A549 (cell line): Measurements from ENCODE around the gene FASTKD2. TPM values are rescaled to one million over a fixed set of nuclear protein-coding genes. Genes with fewer than 3 reads are reported as not detected.

ENCODE experiments used
- ATAC-seq, 2 experiments: fragments of 200-7000 bp in 1 of 2; fragments of >200 bp in 1 of 2; cut with Nextera tagmentation in 1 of 2; cut with Tn5 transposase in 1 of 2; 3 replicates each; pipeline versions ENCODE4 v1.8.0 to v1.9.1; 2018 to 2020; ENCODE audit warnings: mild to moderate bottlenecking in 1 of 2, moderate library complexity in 1 of 2
- CTCF ChIA-PET: fragments of 300-600 bp; sonication (Branson Sonifier 250); formaldehyde crosslinking; extraction: SDS; loops from one replicate; lab custom pipeline; 2021; ENCODE audit warnings: antibody characterized with exemption, inconsistent platforms; lab: Yijun Ruan, JAX
- POLR2A ChIA-PET: fragments of 350-600 bp; formaldehyde crosslinking; extraction: SDS; loops from one replicate; lab custom pipeline; 2021; ENCODE audit warnings: antibody characterized with exemption, inconsistent platforms; lab: Yijun Ruan, JAX
- DNase-seq, 2 experiments: peaks; one replicate each; pipeline versions ENCODE4 v3.0.0 to v3.0.0-alpha.2; 2011 to 2016; ENCODE audit warnings: low read depth in 1 of 2, low spot score in 1 of 2
- FAIRE-seq: peaks from 2 replicates; lab custom pipeline; 2011; peaks lifted over from hg19 to GRCh38; lab: Jason Lieb, UNC
- H3K27ac ChIP-seq, 2 experiments: fragments of >200 bp; sonication (Bioruptor Twin); formaldehyde crosslinking; 3 replicates each; pipeline ENCODE4 v1.5.1; 2016 to 2017
- H3K4me1 ChIP-seq: fragments of >200 bp; sonication (Bioruptor Twin); formaldehyde crosslinking; 3 replicates; pipeline ENCODE4 v1.6.1; 2016
- H3K4me2 ChIP-seq: fragments of >200 bp; sonication (Bioruptor Twin); formaldehyde crosslinking; 3 replicates; pipeline ENCODE4 v1.6.1; 2016
- H3K4me3 ChIP-seq: fragments of >200 bp; sonication (Bioruptor Twin); formaldehyde crosslinking; 3 replicates; pipeline ENCODE4 v1.5.1; 2016
- H3K9me3 ChIP-seq: fragments of >200 bp; sonication (Bioruptor Twin); formaldehyde crosslinking; 3 replicates; pipeline ENCODE4 v1.6.1; 2016
- BCL3 ChIP-seq: fragments of >200 bp; sonication (Bioruptor Twin); formaldehyde crosslinking; IDR thresholded peaks from 3 replicates; pipeline ENCODE4 v1.6.1; 2016
- CEBPB ChIP-seq, 2 experiments: fragments of >200 bp in 1 of 2; sonication (Bioruptor Twin) in 1 of 2; formaldehyde crosslinking in 1 of 2; IDR thresholded peaks; 2 replicates each; pipeline ENCODE4 v1.6.1; 2012 to 2016
- EHF ChIP-seq: fragments of 250-450 bp; sonication (Bioruptor Pico); IDR thresholded peaks from 2 replicates; pipeline ENCODE4 v1.5.0; 2020; ENCODE audit warnings: mild to moderate bottlenecking
- FOSL2 ChIP-seq, 2 experiments: fragments of 450-650 bp in 1 of 2; fragments of >200 bp in 1 of 2; sonication (Bioruptor Twin) in 1 of 2; formaldehyde crosslinking; IDR thresholded peaks; 2 replicates each; pipeline versions ENCODE4 v1.5.0 to v1.6.1; 2016 to 2020; ENCODE audit warnings: mild to moderate bottlenecking in 1 of 2, moderate library complexity in 1 of 2
- JUNB ChIP-seq: fragments of >200 bp; sonication (Bioruptor Twin); formaldehyde crosslinking; IDR thresholded peaks from 2 replicates; pipeline ENCODE4 v1.6.1; 2016
- KDM5A ChIP-seq: fragments of 200-600 bp; sonication (generic); IDR thresholded peaks from 2 replicates; pipeline ENCODE4 v1.6.1; 2016; ENCODE audit warnings: antibody characterized with exemption, mild to moderate bottlenecking
- MAFK ChIP-seq: fragments of 450-650 bp; IDR thresholded peaks from 2 replicates; pipeline ENCODE4 v1.6.1; 2014; ENCODE audit not compliant: partially characterized antibody
- NPAS2 ChIP-seq: fragments of 250-450 bp; sonication (Bioruptor Pico); IDR thresholded peaks from 2 replicates; pipeline ENCODE4 v1.8.0; 2022; ENCODE audit warnings: mild to moderate bottlenecking, moderate library complexity, borderline replicate concordance
- POLR2AphosphoS2 ChIP-seq: conservative IDR thresholded peaks from 2 replicates; pipeline ENCODE4 v1.6.1; 2012; ENCODE audit warnings: low read length, improper control_type of control experiment, inconsistent platforms
- RAD21 ChIP-seq, 2 experiments: fragments of >200 bp in 1 of 2; sonication (Bioruptor Twin) in 1 of 2; formaldehyde crosslinking in 1 of 2; IDR thresholded peaks in 1 of 2; conservative IDR thresholded peaks in 1 of 2; 2 replicates in 1 of 2; 3 replicates in 1 of 2; pipeline ENCODE4 v1.6.1; 2012 to 2018; ENCODE audit warnings: inconsistent platforms in 1 of 2
- RARB ChIP-seq: fragments of 250-450 bp; sonication (Bioruptor Pico); IDR thresholded peaks from 2 replicates; pipeline ENCODE4 v1.8.0; 2021; ENCODE audit warnings: mild to moderate bottlenecking, moderate library complexity
- RCOR1 ChIP-seq: fragments of 150-350 bp; IDR thresholded peaks from 2 replicates; pipeline ENCODE4 v1.6.1; 2014; ENCODE audit warnings: antibody characterized with exemption, low read length, low read depth
- TFCP2L1 ChIP-seq: fragments of 250-450 bp; sonication (Bioruptor Pico); IDR thresholded peaks from 2 replicates; pipeline ENCODE4 v1.5.0; 2021; ENCODE audit warnings: mild to moderate bottlenecking
- ZFP36 ChIP-seq: fragments of 450-650 bp; IDR thresholded peaks from 2 replicates; pipeline ENCODE4 v1.6.1; 2014; ENCODE audit warnings: borderline replicate concordance; ENCODE audit not compliant: partially characterized antibody
- WGBS: methylation state at CpG from one replicate; pipeline ENCODE4 v1.1.6; 2017; ENCODE audit errors: missing lambda C conversion rate; 5-methylcytosine and 5-hydroxymethylcytosine counted together
- polyA plus RNA-seq, 4 experiments: library from polyadenylated mRNA; depleted of rRNA in 3 of 4; stranded (reverse); fragments of >200 nt; fragmentation: RNase III in 1 of 4; extraction: RNeasy Plus Mini Kit Qiagen cat#74134 plus additional on column Dnase treatment in 1 of 4; gene quantifications; 2 replicates in 3 of 4; 3 replicates in 1 of 4; pipeline ENCODE4 v1.2.3, GENCODE V29; 2011 to 2017

FASTKD2 gene
- polyA plus RNA-seq, 2 of the 4 experiments (the other 2 are of a cell fraction) = 35.5 to 60.1 TPM

GRCh38 chr2:206721256-206721920, 44.0 kb upstream of the FASTKD2 start:
- WGBS = 86% methylated on average over 4 of the region's 4 CpGs
- no peak for ATAC-seq
- no peak overlapping the region for H3K4me2 ChIP-seq
- FAIRE-seq = no peak
- no peak overlapping the region for H3K27ac ChIP-seq
- no peaks in the 10 kb centered on the region; the same call in 2 of the 3 replicates for H3K9me3 ChIP-seq
- no peaks in the 10 kb centered on the region for H3K4me1 ChIP-seq
- DNase-seq = no peak
- CTCF ChIA-PET = no interaction called here
- no peak overlapping the region for H3K4me3 ChIP-seq
- POLR2A ChIA-PET = no interaction called here
- TF ChIP-seq POLR2AphosphoS2 (no peak), KDM5A (no peak), RAD21 (conservative IDR thresholded peaks at IDR 0.05 in 1 of 2, IDR thresholded peaks at IDR 0.05 in 1 of 2) (no peak), MAFK (peak; percentile 53)

DNA sequence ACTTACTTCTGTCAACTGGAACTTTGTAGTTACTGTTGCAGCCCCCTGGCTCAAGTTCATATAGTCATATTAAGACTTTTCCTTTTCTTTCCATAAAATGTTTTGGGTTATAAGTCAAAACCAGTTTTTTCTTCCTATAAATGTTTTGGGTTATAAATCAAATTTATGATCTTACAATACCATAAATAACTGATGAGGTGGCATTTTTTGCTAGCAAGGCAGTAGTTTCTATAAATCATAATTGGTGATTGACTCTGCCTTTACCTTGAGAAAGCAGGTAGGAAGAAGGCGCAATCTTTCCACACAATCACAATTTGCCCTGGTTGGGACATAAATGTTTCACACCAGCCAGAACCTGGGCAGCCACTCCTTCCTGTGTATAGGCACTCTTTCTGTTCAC, 42.1 kb upstream of the FASTKD2 start:
- Histone ChIP-seq H3K27ac (no peak overlapping the region), H3K4me2 (0 out of 3 replicates have a peak overlapping the region, but pooled peaks have one; percentile 15), H3K9me3 (no peaks in the 10 kb centered on the region; the same call in 2 of the 3 replicates), H3K4me3 (no peak overlapping the region), H3K4me1 (no peaks in the 10 kb centered on the region)
- ChIA-PET POLR2A (no interaction called here), CTCF (no interaction called here)
- TF ChIP-seq JUNB (no peak), MAFK (peak; percentile 91)
- no peak for ATAC-seq
- 27% methylated on average over 1 of the region's 1 CpG for whole genome bisulfite sequencing
- DNase-seq = no peak
- FAIRE-seq = no peak

DNA sequence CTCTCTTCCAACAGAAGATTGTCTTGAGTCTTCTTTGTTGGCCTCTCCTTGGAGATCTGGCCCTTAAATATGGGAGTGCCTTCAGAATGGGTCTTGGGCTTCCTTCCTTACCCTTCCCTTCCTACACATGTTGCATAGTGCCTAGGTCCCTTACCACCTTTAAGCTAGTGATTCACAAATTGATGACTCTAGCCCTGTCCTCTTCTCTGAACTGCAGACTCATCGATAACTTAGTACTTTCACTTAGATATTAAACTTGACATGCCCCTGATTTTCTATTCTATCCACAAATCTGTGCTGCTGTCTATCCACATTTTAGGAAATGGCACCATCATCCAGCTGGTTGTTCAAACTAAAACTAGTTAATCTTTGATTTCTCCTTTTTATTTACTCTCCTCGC, 38.1 kb upstream of the FASTKD2 start:
- WGBS = 66% methylated on average over 2 of the region's 2 CpGs
- Histone ChIP-seq H3K4me1 (peaks cover 6% of the 10 kb centered on the region; the same call in 2 of the 3 replicates), H3K27ac (no peak overlapping the region), H3K4me2 (no peak overlapping the region), H3K4me3 (no peak overlapping the region), H3K9me3 (0 out of 3 replicates have a peak, but pooled peaks cover 4% of the 10 kb centered on the region)
- POLR2A ChIA-PET = no interaction called here
- CTCF ChIA-PET = no interaction called here
- TF ChIP-seq NPAS2 (CRISPR knock-in tag) (no peak), BCL3 (no peak), CEBPB (IDR thresholded peaks at IDR 0.05) (no peak), MAFK (peak; percentile 53)
- ATAC-seq (no peak), FAIRE-seq (no peak), DNase-seq (no peak)

DNA sequence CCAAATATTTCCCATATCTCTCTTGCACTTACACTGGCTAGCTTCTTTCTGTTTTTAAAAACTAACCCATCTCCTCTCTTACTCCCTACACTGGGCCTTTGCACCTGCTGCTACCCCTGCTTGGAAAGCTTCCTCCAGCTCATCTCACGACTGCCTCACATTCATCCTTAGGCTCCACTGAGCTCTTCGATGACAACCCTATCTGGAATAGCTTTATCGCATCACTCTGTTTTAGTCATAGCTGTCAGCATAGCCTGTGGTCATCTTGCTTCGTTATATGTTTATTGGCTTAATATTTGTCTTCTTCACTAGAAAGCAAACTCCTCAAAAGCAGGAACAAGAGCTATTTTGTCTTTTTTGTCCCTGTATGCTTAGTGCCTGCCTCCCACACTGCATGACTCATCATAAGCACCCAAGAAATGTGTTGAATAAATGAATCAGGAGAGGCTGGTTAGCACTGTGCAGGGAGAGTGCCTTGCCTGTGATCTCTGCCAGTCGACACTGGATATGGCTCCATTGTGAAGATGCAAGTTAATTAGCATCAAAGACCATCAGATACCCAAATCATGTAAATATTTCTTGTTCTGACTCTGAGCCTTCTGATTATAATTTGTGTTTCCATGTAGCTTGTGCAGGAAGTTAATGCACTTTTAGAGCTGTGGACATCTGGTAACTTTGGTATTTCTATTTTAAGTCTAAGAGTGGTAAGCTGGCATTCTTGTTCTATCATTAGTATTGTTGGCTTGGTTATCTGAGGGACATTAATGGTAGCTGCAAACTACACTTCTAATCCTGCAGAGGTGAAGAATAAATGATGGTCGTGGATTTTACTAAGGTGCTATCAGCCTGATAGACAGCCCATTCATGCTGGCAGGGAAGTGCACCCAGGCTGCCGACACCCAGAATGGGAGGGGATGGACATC, 36.9 kb upstream of the FASTKD2 start:
- H3K4me2 ChIP-seq = peak overlapping the region; percentile 21; the same call in 1 of the 3 replicates
- H3K9me3 ChIP-seq = 0 out of 3 replicates have a peak, but pooled peaks cover 4% of the 10 kb centered on the region
- ChIA-PET CTCF (no interaction called here), POLR2A (no interaction called here)
- peak; percentile 86 to 91 for ATAC-seq
- H3K27ac ChIP-seq = no peak overlapping the region
- peaks cover 6% of the 10 kb centered on the region; the same call in 2 of the 3 replicates for H3K4me1 ChIP-seq
- TF ChIP-seq EHF (CRISPR knock-in tag) (no peak), FOSL2 (IDR thresholded peaks at IDR 0.05) (peak; percentile 35; the same call in 1 of the 2 replicates), FOSL2 (CRISPR knock-in tag; IDR thresholded peaks at IDR 0.05) (peak; percentile 68), RCOR1 (no peak), ZFP36 (no peak), RARB (CRISPR knock-in tag) (no peak), TFCP2L1 (CRISPR knock-in tag) (no peak), JUNB (0 out of 2 replicates have a peak, but pooled peaks have one; percentile 16)
- 14% methylated on average over 7 of the region's 7 CpGs for WGBS
- H3K4me3 ChIP-seq = no peak overlapping the region
- FAIRE-seq = no peak
- peak; percentile 5 to 39 for DNase-seq
